ENCODE data around the gene ZNF563. TPM values are rescaled to one million over a fixed set of nuclear protein-coding genes. Genes with fewer than 3 reads are reported as not detected.

The ZNF563 gene
- total RNA-seq, 1 donor from 2014 or later: not detected

DNA sequence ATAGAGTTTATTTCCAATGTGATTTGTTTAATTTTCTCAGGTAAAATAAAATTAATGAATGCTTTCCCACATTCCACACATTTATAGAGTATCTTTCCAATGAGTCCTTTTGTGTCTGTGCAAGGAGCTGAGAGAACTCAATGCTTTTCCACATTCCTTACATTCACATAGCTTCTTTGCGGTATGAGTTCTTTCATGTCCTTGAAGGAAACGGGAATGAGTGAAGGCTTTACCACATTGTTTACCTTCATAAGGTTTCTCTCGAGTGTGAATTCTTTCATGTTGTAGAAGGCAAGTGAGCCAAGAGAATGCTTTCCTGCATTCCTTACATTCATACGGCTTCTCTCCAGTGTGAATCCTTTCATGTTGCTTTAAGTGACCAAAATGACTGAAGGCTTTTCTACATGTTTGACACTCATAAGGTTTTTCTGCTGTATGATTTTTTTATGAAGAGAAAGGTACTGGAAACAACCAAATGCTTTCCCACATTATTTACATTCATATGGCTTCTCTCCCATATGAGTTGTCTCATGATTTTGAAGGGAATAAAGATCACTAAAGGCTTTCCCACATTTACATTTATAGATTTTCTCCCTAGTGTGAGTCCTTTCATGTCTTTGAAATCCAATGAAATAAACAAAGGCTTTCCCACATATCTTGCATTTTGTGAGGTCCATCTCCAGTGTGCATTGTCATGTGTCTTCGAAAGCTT lies 46.5 kb upstream of the ZNF563 start:
- Histone ChIP-seq H3K9me3 (ENCODE audit: insufficient read depth, low read depth, low read length) (peaks cover 40% of the 10 kb centered on the region), H4K20me1 (ENCODE audit: insufficient read depth, low read length) (no peaks in the 10 kb centered on the region), H3K27me3 (ENCODE audit: insufficient read depth, low read length) (no peaks in the 10 kb centered on the region), H3K79me2 (ENCODE audit: insufficient read depth, low read length) (no peaks in the 10 kb centered on the region), H3K27ac (ENCODE audit: low read depth, low read length) (no peak overlapping the region), H3K9ac (ENCODE audit: low read length) (no peak overlapping the region), H2AFZ (ENCODE audit: low read depth, low read length) (no peak overlapping the region), H3K4me1 (ENCODE audit: insufficient read depth, low read length) (no peaks in the 10 kb centered on the region), H3K4me3 (ENCODE audit: insufficient read depth, low read depth, low read length) (no peak overlapping the region), H3K36me3 (ENCODE audit: insufficient read depth, low read length) (no peaks in the 10 kb centered on the region), H3K4me2 (ENCODE audit: low read length) (no peak overlapping the region)
- TF ChIP-seq EZH2 (IDR thresholded peaks at IDR 0.05; ENCODE audit: insufficient read depth, low read length): no peak
- TF ChIP-seq, protein P1, sequence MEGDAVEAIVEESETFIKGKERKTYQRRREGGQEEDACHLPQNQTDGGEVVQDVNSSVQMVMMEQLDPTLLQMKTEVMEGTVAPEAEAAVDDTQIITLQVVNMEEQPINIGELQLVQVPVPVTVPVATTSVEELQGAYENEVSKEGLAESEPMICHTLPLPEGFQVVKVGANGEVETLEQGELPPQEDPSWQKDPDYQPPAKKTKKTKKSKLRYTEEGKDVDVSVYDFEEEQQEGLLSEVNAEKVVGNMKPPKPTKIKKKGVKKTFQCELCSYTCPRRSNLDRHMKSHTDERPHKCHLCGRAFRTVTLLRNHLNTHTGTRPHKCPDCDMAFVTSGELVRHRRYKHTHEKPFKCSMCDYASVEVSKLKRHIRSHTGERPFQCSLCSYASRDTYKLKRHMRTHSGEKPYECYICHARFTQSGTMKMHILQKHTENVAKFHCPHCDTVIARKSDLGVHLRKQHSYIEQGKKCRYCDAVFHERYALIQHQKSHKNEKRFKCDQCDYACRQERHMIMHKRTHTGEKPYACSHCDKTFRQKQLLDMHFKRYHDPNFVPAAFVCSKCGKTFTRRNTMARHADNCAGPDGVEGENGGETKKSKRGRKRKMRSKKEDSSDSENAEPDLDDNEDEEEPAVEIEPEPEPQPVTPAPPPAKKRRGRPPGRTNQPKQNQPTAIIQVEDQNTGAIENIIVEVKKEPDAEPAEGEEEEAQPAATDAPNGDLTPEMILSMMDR (IDR thresholded peaks at IDR 0.05; ENCODE audit: insufficient read depth, low read depth, low read length): no peak
- Mint-ChIP-seq H3K27ac (ENCODE audit: unreplicated experiment) (no peak overlapping the region), H3K27me3 (ENCODE audit: low read depth, unreplicated experiment) (no peaks in the 10 kb centered on the region), H3K36me3 (ENCODE audit: low read depth, unreplicated experiment) (peaks cover 6% of the 10 kb centered on the region), H3K4me3 (ENCODE audit: unreplicated experiment) (no peak overlapping the region), H3K9me3 (ENCODE audit: unreplicated experiment) (peaks cover 41% of the 10 kb centered on the region), H3K4me1 (ENCODE audit: low read depth, unreplicated experiment) (no peaks in the 10 kb centered on the region)
- DNase-seq (ENCODE audit: low read depth) (no peak), FAIRE-seq (no peak)

DNA sequence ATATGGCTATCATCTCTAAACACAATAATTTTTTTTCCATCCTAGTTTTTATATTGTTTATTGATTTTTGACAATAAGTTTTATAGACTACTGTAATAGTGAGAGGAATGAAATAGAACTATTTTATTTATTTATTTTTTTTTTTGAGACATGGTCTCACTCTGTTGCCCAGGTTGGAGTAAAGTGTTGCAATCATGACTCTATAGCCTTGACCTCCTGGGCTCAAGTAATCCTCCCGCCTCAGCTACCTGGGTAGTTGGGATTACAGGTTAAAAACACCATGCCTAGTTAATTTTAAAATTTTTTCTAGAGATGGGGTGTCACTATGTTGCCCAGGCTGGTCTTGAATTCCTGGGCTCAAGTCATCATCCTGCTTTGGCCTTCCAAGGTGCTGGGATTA lies 40.6 kb upstream of the ZNF563 start:
- no peak for DNase-seq (ENCODE audit: low read depth)
- no peak overlapping the region for H3K9ac ChIP-seq (ENCODE audit: low read length)
- H3K4me1 ChIP-seq (ENCODE audit: insufficient read depth, low read length): no peaks in the 10 kb centered on the region
- Mint-ChIP-seq H3K9me3 (ENCODE audit: unreplicated experiment) (peaks cover 24% of the 10 kb centered on the region), H3K36me3 (ENCODE audit: low read depth, unreplicated experiment) (peaks cover 2% of the 10 kb centered on the region), H3K4me3 (ENCODE audit: unreplicated experiment) (no peak overlapping the region), H3K4me1 (ENCODE audit: low read depth, unreplicated experiment) (no peaks in the 10 kb centered on the region), H3K27ac (ENCODE audit: unreplicated experiment) (no peak overlapping the region), H3K27me3 (ENCODE audit: low read depth, unreplicated experiment) (no peaks in the 10 kb centered on the region)
- H3K79me2 ChIP-seq (ENCODE audit: insufficient read depth, low read length): no peaks in the 10 kb centered on the region
- TF ChIP-seq, protein P1 (IDR thresholded peaks at IDR 0.05; ENCODE audit: insufficient read depth, low read depth, low read length): no peak
- TF ChIP-seq EZH2 (IDR thresholded peaks at IDR 0.05; ENCODE audit: insufficient read depth, low read length): no peak
- FAIRE-seq: no peak
- H2AFZ ChIP-seq (ENCODE audit: low read depth, low read length): no peak overlapping the region
- H3K36me3 ChIP-seq (ENCODE audit: insufficient read depth, low read length): no peaks in the 10 kb centered on the region
- no peak overlapping the region for H3K4me3 ChIP-seq (ENCODE audit: insufficient read depth, low read depth, low read length)
- no peak overlapping the region for H3K27ac ChIP-seq (ENCODE audit: low read depth, low read length)
- peaks cover 15% of the 10 kb centered on the region for H3K9me3 ChIP-seq (ENCODE audit: insufficient read depth, low read depth, low read length)
- H3K4me2 ChIP-seq (ENCODE audit: low read length): no peak overlapping the region
- H3K27me3 ChIP-seq (ENCODE audit: insufficient read depth, low read length): no peaks in the 10 kb centered on the region
- no peaks in the 10 kb centered on the region for H4K20me1 ChIP-seq (ENCODE audit: insufficient read depth, low read length)
